ENCODE results near the gene TRIM44. TPM values are rescaled to one million over a fixed set of nuclear protein-coding genes. Genes with fewer than 3 reads are reported as not detected.

Gene TRIM44
- total and polyA plus RNA-seq, 4 donors, result 3.7 to 15.1 (median 10.4) TPM

- no peak overlapping the region for H3K9ac ChIP-seq (ENCODE audit: low read depth in 1 of 2, low read length in 2 of 2)
- 92% methylated on average over 3 of the region's 3 CpGs for WGBS
Observed at GRCh38 chr11:35711173-35711910, 48.8 kb downstream of the TRIM44 start.

GRCh38 chr11:35711924-35712323 lies 49.3 kb downstream of the TRIM44 start:
- Histone ChIP-seq H3K27me3 (ENCODE audit: control insufficient read depth in 4 of 4, insufficient read depth in 4 of 4, low read length in 3 of 4) (no peaks in the 10 kb centered on the region), H3K9me3 (ENCODE audit: control insufficient read depth in 4 of 4, low read length in 3 of 4) (no peaks in the 10 kb centered on the region), H3K4me1 (ENCODE audit: control insufficient read depth in 4 of 4, insufficient read depth in 4 of 4, low read length in 3 of 4) (peaks cover 0 to 5% (median 2%) of the 10 kb centered on the region in 4 donors), H3K4me3 (ENCODE audit: low read depth in 1 of 3, low read length in 3 of 3) (no peak overlapping the region), H3K9ac (ENCODE audit: low read depth in 1 of 2, low read length in 2 of 2) (no peak overlapping the region), H3K36me3 (ENCODE audit: control insufficient read depth in 4 of 4, insufficient read depth in 3 of 4, low read depth in 1 of 4, low read length in 3 of 4) (no peaks in the 10 kb centered on the region), H3K27ac (ENCODE audit: low read depth in 1 of 2, low read length in 2 of 2) (no peak overlapping the region)
- TF ChIP-seq ZBTB33 (IDR thresholded peaks at IDR 0.05) (no peak), GABPA (IDR thresholded peaks at IDR 0.05 in 1 of 2, conservative IDR thresholded peaks at IDR 0.05 in 1 of 2) (no peak), HNF4G (IDR thresholded peaks at IDR 0.05) (no peak), HNF4A (conservative IDR thresholded peaks at IDR 0.05) (no peak), FOXA1 (IDR thresholded peaks at IDR 0.05) (no peak), MAX (IDR thresholded peaks at IDR 0.05) (no peak), ATF3 (IDR thresholded peaks at IDR 0.05) (no peak), JUND (IDR thresholded peaks at IDR 0.05) (no peak), REST (IDR thresholded peaks at IDR 0.05) (no peak), RAD21 (IDR thresholded peaks at IDR 0.05) (no peak), YY1 (IDR thresholded peaks at IDR 0.05) (no peak), RXRA (IDR thresholded peaks at IDR 0.05) (no peak), SP1 (IDR thresholded peaks at IDR 0.05) (no peak)
- DNase-seq (ENCODE audit: low spot score), result no peak

More at GRCh38 chr11:35711173-35711910, 48.8 kb downstream of the TRIM44 start:
- H3K9me3 ChIP-seq (ENCODE audit: control insufficient read depth in 4 of 4, low read length in 3 of 4), result no peaks in the 10 kb centered on the region
- no peak for DNase-seq (ENCODE audit: low spot score)
- H3K36me3 ChIP-seq (ENCODE audit: control insufficient read depth in 4 of 4, insufficient read depth in 3 of 4, low read depth in 1 of 4, low read length in 3 of 4), result no peaks in the 10 kb centered on the region
- H3K27me3 ChIP-seq (ENCODE audit: control insufficient read depth in 4 of 4, insufficient read depth in 4 of 4, low read length in 3 of 4), result no peaks in the 10 kb centered on the region
- H3K4me3 ChIP-seq (ENCODE audit: low read depth in 1 of 3, low read length in 3 of 3), result no peak overlapping the region
- H3K27ac ChIP-seq (ENCODE audit: low read depth in 1 of 2, low read length in 2 of 2), result no peak overlapping the region
- no peak for TF ChIP-seq GABPA (IDR thresholded peaks at IDR 0.05 in 1 of 2, conservative IDR thresholded peaks at IDR 0.05 in 1 of 2)
- no peak for TF ChIP-seq FOXA2 (IDR thresholded peaks at IDR 0.05)
- TF ChIP-seq TAF1 (conservative IDR thresholded peaks at IDR 0.05), result no peak
- TF ChIP-seq CTCF (IDR thresholded peaks at IDR 0.05; ENCODE audit: low read depth, low read length, missing input control), result peak; percentile 31
- TF ChIP-seq JUND (IDR thresholded peaks at IDR 0.05), result no peak
- TF ChIP-seq HNF4A (conservative IDR thresholded peaks at IDR 0.05), result no peak
- peak; percentile 71 to 75 for TF ChIP-seq RAD21 (IDR thresholded peaks at IDR 0.05)
- no peak for TF ChIP-seq FOXA1 (IDR thresholded peaks at IDR 0.05)
- TF ChIP-seq ZBTB33 (IDR thresholded peaks at IDR 0.05), result no peak
- H3K4me1 ChIP-seq (ENCODE audit: control insufficient read depth in 4 of 4, insufficient read depth in 4 of 4, low read length in 3 of 4), result peaks cover 0 to 5% (median 2%) of the 10 kb centered on the region in 4 donors
